ENCODE results near the gene TNK1. TPM values are rescaled to one million over a fixed set of nuclear protein-coding genes. Genes with fewer than 3 reads are reported as not detected.
A peak's percentile ranks its signal among the peaks of the same experiment; 100 is the strongest.

TNK1 gene
- total RNA-seq, 1 experiment from 2014 or later: 10.1 TPM

GRCh38 chr17:7407485-7408251, 26.8 kb downstream of the TNK1 start, which contains the start of gene NLGN2:
Gene NLGN2, plus strand, starts transcription at chr17:7407845. Its CDS starts 411 bp downstream, at chr17:7408256.
- Histone ChIP-seq H3T11ph (ENCODE audit: low read length) (no peak within 1 kb of the TSS), H2BK15ac (ENCODE audit: low read depth, low read length) (no peak within 1 kb of the TSS; the same call in 1 of the 2 replicates), H3K9ac (ENCODE audit: extremely low read depth, insufficient read length, low read length) (no peak within 1 kb of the TSS), H3K4me2 (ENCODE audit: insufficient read depth, insufficient read length, low read length) (peak within 1 kb of the TSS; percentile 78), H4K91ac (ENCODE audit: insufficient read length, low read depth, low read length) (no peak within 1 kb of the TSS), H3K27me3 (ENCODE audit: insufficient read depth, low read length) (no peaks in the 10 kb centered on the region), H3K27ac (ENCODE audit: insufficient read length, low read depth, low read length) (no peak within 1 kb of the TSS), H2AFZ (ENCODE audit: low read length) (no peak within 1 kb of the TSS), H4K20me1 (ENCODE audit: control insufficient read depth, insufficient read depth, insufficient read length) (no peaks in the 10 kb centered on the region), H2AK5ac (ENCODE audit: insufficient read length, low read length) (no peak within 1 kb of the TSS), H3K23ac (ENCODE audit: insufficient read length, low read depth, low read length) (no peak within 1 kb of the TSS), H3K18ac (ENCODE audit: insufficient read length, low read depth, low read length) (no peak within 1 kb of the TSS), H2BK12ac (ENCODE audit: insufficient read length, low read depth, low read length) (no peak within 1 kb of the TSS), H3K23me2 (ENCODE audit: insufficient read length, low read depth, low read length, poor library complexity, severe bottlenecking) (peaks cover 5% of the 10 kb centered on the region), H3K9me3 (ENCODE audit: control insufficient read depth, low read depth, low read length) (no peaks in the 10 kb centered on the region), H3K4me1 (ENCODE audit: insufficient read depth, low read length) (no peaks in the 10 kb centered on the region; the same call in 1 of the 2 replicates), H4K5ac (ENCODE audit: insufficient read length, low read depth, low read length) (no peak within 1 kb of the TSS), H3K14ac (ENCODE audit: insufficient read depth, low read length) (no peak within 1 kb of the TSS), H3K79me1 (ENCODE audit: insufficient read depth, low read depth, low read length, poor library complexity, severe bottlenecking) (no peaks in the 10 kb centered on the region), H2BK5ac (ENCODE audit: insufficient read length, low read length) (no peak within 1 kb of the TSS), H3K4ac (ENCODE audit: low read depth, low read length) (no peak within 1 kb of the TSS), H2BK120ac (ENCODE audit: low read depth, low read length, poor library complexity, severe bottlenecking) (no peak within 1 kb of the TSS), H3K56ac (ENCODE audit: insufficient read length, low read depth, low read length) (no peak within 1 kb of the TSS), H2BK20ac (ENCODE audit: low read depth, low read length, poor library complexity, severe bottlenecking) (no peak within 1 kb of the TSS), H3K79me2 (ENCODE audit: insufficient read depth, low read length) (no peaks in the 10 kb centered on the region), H4K8ac (replicated peaks; ENCODE audit: insufficient read length, low read depth, low read length) (no peak within 1 kb of the TSS)
- peaks cover 0 to 2% of the 10 kb centered on the region in 2 experiments; a peak in 1 of 5 replicates for H3K9me3 Mint-ChIP-seq
- peak within 1 kb of the TSS in 1 of 2 experiments; percentile 96; a peak in 3 of 5 replicates for H3K4me3 Mint-ChIP-seq
- H3K4me1 Mint-ChIP-seq: peaks cover 24 to 38% of the 10 kb centered on the region in 2 experiments
- H3K36me3 Mint-ChIP-seq (ENCODE audit: insufficient read depth in 1 of 3, low read depth in 3 of 3): peaks cover 16 to 30% (median 27%) of the 10 kb centered on the region in 3 experiments
- peak within 1 kb of the TSS in 1 of 3 experiments; percentile 24; a peak in 2 of 7 replicates for H3K27ac Mint-ChIP-seq
- TF ChIP-seq, protein P1, sequence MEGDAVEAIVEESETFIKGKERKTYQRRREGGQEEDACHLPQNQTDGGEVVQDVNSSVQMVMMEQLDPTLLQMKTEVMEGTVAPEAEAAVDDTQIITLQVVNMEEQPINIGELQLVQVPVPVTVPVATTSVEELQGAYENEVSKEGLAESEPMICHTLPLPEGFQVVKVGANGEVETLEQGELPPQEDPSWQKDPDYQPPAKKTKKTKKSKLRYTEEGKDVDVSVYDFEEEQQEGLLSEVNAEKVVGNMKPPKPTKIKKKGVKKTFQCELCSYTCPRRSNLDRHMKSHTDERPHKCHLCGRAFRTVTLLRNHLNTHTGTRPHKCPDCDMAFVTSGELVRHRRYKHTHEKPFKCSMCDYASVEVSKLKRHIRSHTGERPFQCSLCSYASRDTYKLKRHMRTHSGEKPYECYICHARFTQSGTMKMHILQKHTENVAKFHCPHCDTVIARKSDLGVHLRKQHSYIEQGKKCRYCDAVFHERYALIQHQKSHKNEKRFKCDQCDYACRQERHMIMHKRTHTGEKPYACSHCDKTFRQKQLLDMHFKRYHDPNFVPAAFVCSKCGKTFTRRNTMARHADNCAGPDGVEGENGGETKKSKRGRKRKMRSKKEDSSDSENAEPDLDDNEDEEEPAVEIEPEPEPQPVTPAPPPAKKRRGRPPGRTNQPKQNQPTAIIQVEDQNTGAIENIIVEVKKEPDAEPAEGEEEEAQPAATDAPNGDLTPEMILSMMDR (conservative IDR thresholded peaks at IDR 0.05): no peak
- H3K27me3 Mint-ChIP-seq (ENCODE audit: low read depth): no peaks in the 10 kb centered on the region
- no CpG with 5 or more reads among the region's 12 CpGs for WGBS (ENCODE audit: extremely low coverage, insufficient read length, low lambda C conversion rate)
- DNase-seq: no peak

Measured in H9 (cell line).